Stimulated activated CD4-positive, alpha-beta T cell treated with anti-CD3 and anti-CD28 coated beads, TNF-alpha, amount 100 ng/mL, for 4 hours (primary cell): ENCODE data around the gene FMR1.

Experiments
- DNase-seq, 3 experiments: peaks; one replicate each; pipeline ENCODE4 v3.0.0-alpha.2; 2020; ENCODE audit warnings: low read depth in 3 of 3

FMR1 gene

GRCh38 chrX:147916375-147916968 lies 4.8 kb downstream of the FMR1 start:
- no peak for DNase-seq

GRCh38 chrX:147917700-147918695 lies 6.3 kb downstream of the FMR1 start:
- no peak for DNase-seq

- DNase-seq = no peak
Measured at GRCh38 chrX:147920161-147920666, 8.5 kb downstream of the FMR1 start.

GRCh38 chrX:147923605-147924004 lies 11.9 kb downstream of the FMR1 start:
- DNase-seq = no peak

- DNase-seq = no peak
Measured at GRCh38 chrX:147927256-147927655, 15.5 kb downstream of the FMR1 start.

GRCh38 chrX:147933815-147934214 lies 22.1 kb downstream of the FMR1 start:
- no peak for DNase-seq

GRCh38 chrX:147935156-147935758 lies 23.5 kb downstream of the FMR1 start:
- DNase-seq = no peak

- no peak for DNase-seq
Measured at GRCh38 chrX:147945286-147945685, 33.6 kb downstream of the FMR1 start.

- no peak for DNase-seq
Measured at GRCh38 chrX:147948531-147948930, 36.8 kb downstream of the FMR1 start.

GRCh38 chrX:147950352-147950751 lies 38.6 kb downstream of the FMR1 start:
- DNase-seq = no peak

GRCh38 chrX:147953976-147954375 lies 42.3 kb downstream of the FMR1 start:
- no peak for DNase-seq

GRCh38 chrX:147957291-147957690 lies 45.6 kb downstream of the FMR1 start:
- no peak for DNase-seq

GRCh38 chrX:147958291-147958690 lies 46.6 kb downstream of the FMR1 start:
- DNase-seq = no peak

GRCh38 chrX:147960722-147961121 lies 49.0 kb downstream of the FMR1 start:
- DNase-seq = no peak

- DNase-seq = no peak
Measured at GRCh38 chrX:147962476-147962875, 50.8 kb downstream of the FMR1 start.

- no peak for DNase-seq
Measured at GRCh38 chrX:147978931-147979330, 67.2 kb downstream of the FMR1 start.

GRCh38 chrX:147981038-147981752 lies 69.5 kb downstream of the FMR1 start, which contains the start of gene FMR1NB:
Gene FMR1NB (plus strand): TSS chrX:147981337. CDS start chrX:147981403, 66 bp downstream.
- DNase-seq = no peak
